Measurements from ENCODE around the gene CCDC57. TPM values are rescaled to one million over a fixed set of nuclear protein-coding genes. Genes with fewer than 3 reads are reported as not detected.
A peak's percentile ranks its signal among the peaks of the same experiment; 100 is the strongest.

CCDC57 gene
- total and polyA plus RNA-seq, 3 experiments from 2014 or later, result 39.2 to 77.6 (median 69.8) TPM

DNA sequence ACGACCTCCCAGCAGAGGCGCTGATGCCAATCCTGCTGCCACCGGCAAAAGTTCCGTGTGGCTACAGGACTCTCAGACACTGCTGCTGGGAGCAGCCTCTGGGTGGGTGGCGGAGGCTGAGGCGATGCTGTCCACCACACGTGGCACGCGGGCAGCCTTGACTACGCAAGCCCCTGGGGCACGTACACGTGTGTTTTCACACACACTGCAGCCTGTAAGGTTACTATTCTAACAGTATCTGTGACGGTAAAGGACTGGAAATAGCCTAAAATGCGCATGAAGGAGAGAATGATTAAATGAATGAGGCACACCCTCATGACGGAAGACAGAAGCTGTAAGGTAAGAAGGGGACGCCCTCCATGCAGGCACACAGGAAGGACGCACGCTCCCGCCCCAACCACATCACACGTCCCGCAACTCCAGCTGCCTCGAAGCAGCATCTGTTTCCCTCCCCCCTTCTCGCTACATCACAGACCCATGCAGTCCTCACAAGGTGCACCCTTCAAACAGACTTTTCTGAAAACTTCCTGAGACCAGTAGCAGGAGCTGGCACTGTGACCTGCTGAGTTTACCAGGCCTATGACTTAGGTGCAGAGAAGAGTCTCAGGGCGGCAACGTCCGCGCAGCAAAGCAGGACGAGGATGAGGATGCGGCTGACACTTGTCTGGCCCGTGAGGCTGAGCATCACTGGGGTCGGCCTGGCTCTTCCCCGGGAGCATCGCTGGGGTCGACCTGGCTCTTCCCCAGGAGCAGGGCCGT, 85.9 kb downstream of the CCDC57 start:
- POLR2A ChIA-PET, result interaction anchor here (0.6 to 1.3 kb wide), 10 partner anchors 11 to 104 kb away, joined by 3 to 8 read pairs (median 3); partner anchors contain the start of genes CENPX, DCXR, FASN and LRRC45
- peaks cover 0 to 5% (median 4%) of the 10 kb centered on the region in 3 donors for H3K36me3 Mint-ChIP-seq
- Histone ChIP-seq H3K9me3 (ENCODE audit: low read length) (no peaks in the 10 kb centered on the region), H3K4me3 (ENCODE audit: low read length) (peak overlapping the region; percentile 16), H3K27ac (ENCODE audit: low read depth, low read length) (peak overlapping the region; percentile 63), H3K4me1 (ENCODE audit: insufficient read depth, low read length) (peaks cover 79% of the 10 kb centered on the region), H3K36me3 (ENCODE audit: insufficient read depth, low read length) (no peaks in the 10 kb centered on the region), H3K27me3 (ENCODE audit: insufficient read depth, low read length, poor library complexity, severe bottlenecking) (no peaks in the 10 kb centered on the region)
- CTCF ChIA-PET, result interaction anchor here (0.7 to 2.7 kb wide), 10 partner anchors 8 to 96 kb away, joined by 3 to 16 read pairs (median 4); partner anchors contain the start of gene RAC3
- H3K4me3 Mint-ChIP-seq, result peak overlapping the region; percentile 3 to 87 (median 80)
- H3K4me1 Mint-ChIP-seq, result peaks cover 35 to 59% (median 49%) of the 10 kb centered on the region in 3 donors
- H3K27me3 Mint-ChIP-seq, result peaks cover 0 to 1% of the 10 kb centered on the region in 2 donors
- DNase-seq, result peak; percentile 74 to 96 (median 93)
- H3K27ac Mint-ChIP-seq, result peak overlapping the region; percentile 87 to 99 (median 98)
- no peaks in the 10 kb centered on the region for H3K9me3 Mint-ChIP-seq

DNA sequence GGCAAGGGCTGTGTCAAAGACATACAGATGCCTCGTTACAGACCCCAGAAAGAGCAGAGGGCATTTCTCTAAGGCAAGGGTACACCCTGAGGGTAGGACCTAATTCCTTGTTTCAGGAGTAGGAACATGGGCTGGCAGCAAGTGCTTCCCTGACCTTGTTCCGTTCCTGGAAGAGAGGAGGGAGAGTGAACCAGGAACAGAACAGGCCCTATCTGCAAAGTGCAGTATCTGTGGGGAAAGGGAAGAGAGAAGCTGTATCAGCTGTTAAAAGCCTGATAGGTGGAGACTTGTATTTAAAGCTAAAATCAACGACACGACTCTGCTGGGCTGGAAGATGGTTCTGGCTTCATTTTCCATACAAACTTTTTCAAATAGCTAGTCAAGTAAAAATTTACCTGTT, 88.5 kb downstream of the CCDC57 start:
- peak overlapping the region in 3 of 7 donors; percentile 16 to 44 (median 19) for H3K4me3 Mint-ChIP-seq
- POLR2A ChIA-PET, result interaction anchor here (0.6 kb wide), 1 partner anchor 58 kb away, joined by 6 read pairs; no protein-coding TSS in a partner anchor
- peak overlapping the region; percentile 43 to 98 (median 92) for H3K27ac Mint-ChIP-seq
- no peak for DNase-seq
- H3K9me3 Mint-ChIP-seq, result no peaks in the 10 kb centered on the region
- CTCF ChIA-PET, result interaction anchor here (1.2 kb wide), 1 partner anchor 94 kb away, joined by 3 read pairs; no protein-coding TSS in a partner anchor
- peaks cover 0 to 5% (median 4%) of the 10 kb centered on the region in 3 donors for H3K36me3 Mint-ChIP-seq
- Histone ChIP-seq H3K4me1 (ENCODE audit: insufficient read depth, low read length) (peaks cover 87% of the 10 kb centered on the region), H3K27me3 (ENCODE audit: insufficient read depth, low read length, poor library complexity, severe bottlenecking) (no peaks in the 10 kb centered on the region), H3K27ac (ENCODE audit: low read depth, low read length) (no peak overlapping the region), H3K36me3 (ENCODE audit: insufficient read depth, low read length) (no peaks in the 10 kb centered on the region), H3K9me3 (ENCODE audit: low read length) (no peaks in the 10 kb centered on the region), H3K4me3 (ENCODE audit: low read length) (no peak overlapping the region)
- peaks cover 31 to 59% (median 49%) of the 10 kb centered on the region in 3 donors for H3K4me1 Mint-ChIP-seq
- peaks cover 0 to 1% of the 10 kb centered on the region in 2 donors for H3K27me3 Mint-ChIP-seq

DNA sequence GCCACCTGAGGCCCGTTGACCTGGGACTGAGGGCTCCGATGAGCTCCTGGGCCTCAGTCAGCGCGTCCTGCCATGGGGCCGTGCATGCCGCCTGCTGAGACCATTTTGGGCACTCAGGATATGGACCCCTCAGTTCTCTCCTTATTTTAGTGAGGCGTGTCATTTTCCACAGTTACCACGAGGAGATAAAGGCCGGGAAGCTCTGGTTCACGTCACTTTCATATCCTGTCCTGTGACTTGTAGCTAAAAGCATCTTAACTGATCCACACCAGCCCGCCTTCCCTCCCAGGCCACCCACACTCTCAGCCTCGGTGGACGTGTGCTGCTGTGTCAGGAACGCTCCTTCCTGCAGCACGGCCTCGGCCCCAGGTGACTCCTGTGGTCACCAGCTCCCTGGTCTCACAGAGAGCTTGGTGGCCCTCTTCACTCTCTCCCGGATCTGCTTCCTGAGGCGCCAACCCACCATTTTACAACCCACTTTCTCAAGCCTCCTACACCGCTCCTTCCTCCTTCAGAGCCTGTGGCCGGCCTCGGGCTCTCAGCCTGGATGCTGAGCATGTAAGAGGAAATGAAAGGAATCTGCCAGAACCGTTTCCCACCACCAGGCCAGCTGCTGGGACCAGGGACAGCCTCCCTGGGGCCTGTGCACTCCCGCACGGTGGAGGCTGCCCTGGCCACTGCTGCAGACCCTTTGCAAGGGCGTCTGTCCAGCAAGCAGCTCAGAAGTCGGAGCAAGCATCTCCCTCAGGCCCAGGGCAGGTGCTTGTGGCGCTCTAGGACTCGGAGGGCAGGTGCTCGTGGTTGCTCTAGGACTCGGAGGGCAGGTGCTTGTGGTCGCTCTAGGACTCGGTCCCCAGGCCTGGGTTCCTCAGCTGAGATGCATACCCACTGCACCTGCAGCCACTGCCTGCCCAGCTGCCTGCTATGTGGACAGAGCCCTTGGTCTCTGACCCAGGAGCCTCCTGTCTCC, 90.7 kb downstream of the CCDC57 start:
- H3K4me3 Mint-ChIP-seq, result peak overlapping the region in 1 of 7 donors; percentile 37
- Histone ChIP-seq H3K4me3 (ENCODE audit: low read length) (no peak overlapping the region), H3K9me3 (ENCODE audit: low read length) (no peaks in the 10 kb centered on the region), H3K27ac (ENCODE audit: low read depth, low read length) (no peak overlapping the region), H3K27me3 (ENCODE audit: insufficient read depth, low read length, poor library complexity, severe bottlenecking) (no peaks in the 10 kb centered on the region), H3K4me1 (ENCODE audit: insufficient read depth, low read length) (peaks cover 70% of the 10 kb centered on the region), H3K36me3 (ENCODE audit: insufficient read depth, low read length) (no peaks in the 10 kb centered on the region)
- peaks cover 0 to 5% (median 4%) of the 10 kb centered on the region in 3 donors for H3K36me3 Mint-ChIP-seq
- DNase-seq, result no peak
- H3K9me3 Mint-ChIP-seq, result no peaks in the 10 kb centered on the region
- ChIA-PET CTCF (interaction anchor here (1.1 to 2.7 kb wide), 3 partner anchors 15 to 102 kb away, joined by 3 to 9 read pairs (median 4); no protein-coding TSS in a partner anchor), POLR2A (no interaction called here)
- H3K27ac Mint-ChIP-seq, result peak overlapping the region in 2 of 8 donors; percentile 38 to 62
- H3K27me3 Mint-ChIP-seq, result peaks cover 0 to 1% of the 10 kb centered on the region in 2 donors
- H3K4me1 Mint-ChIP-seq, result peaks cover 20 to 44% (median 42%) of the 10 kb centered on the region in 3 donors

DNA sequence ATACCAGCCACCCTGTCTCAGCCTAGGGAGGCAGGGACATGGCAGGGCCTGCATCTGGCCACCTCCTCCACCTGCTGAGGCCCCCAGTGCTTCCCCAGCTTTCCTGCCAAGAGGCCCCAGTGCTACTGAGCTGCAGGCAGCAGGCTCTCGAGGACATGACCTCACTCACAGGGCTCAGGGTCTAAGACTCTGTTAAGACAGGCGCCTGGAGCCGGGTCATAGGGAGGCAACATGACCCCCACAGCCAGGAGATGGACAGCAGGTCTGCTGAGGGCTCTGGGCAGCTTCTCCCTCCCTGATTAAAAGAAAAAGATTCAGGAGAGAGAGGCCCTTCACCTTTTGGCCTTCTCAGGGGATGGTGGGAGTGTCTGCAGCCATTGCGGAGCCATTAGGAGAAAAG, 91.4 kb downstream of the CCDC57 start:
- H3K9me3 Mint-ChIP-seq, result no peaks in the 10 kb centered on the region
- ChIA-PET POLR2A (interaction anchor here (0.9 kb wide), 1 partner anchor 15 kb away, joined by 3 read pairs; no protein-coding TSS in a partner anchor), CTCF (interaction anchor here (1.1 to 2.7 kb wide), 3 partner anchors 16 to 101 kb away, joined by 3 to 9 read pairs (median 4); no protein-coding TSS in a partner anchor)
- peaks cover 13 to 37% (median 35%) of the 10 kb centered on the region in 3 donors for H3K4me1 Mint-ChIP-seq
- H3K9me3 ChIP-seq (ENCODE audit: low read length), result no peaks in the 10 kb centered on the region
- peaks cover 0 to 1% of the 10 kb centered on the region in 2 donors for H3K27me3 Mint-ChIP-seq
- peaks cover 0 to 6% (median 5%) of the 10 kb centered on the region in 3 donors for H3K36me3 Mint-ChIP-seq
- H3K27me3 ChIP-seq (ENCODE audit: insufficient read depth, low read length, poor library complexity, severe bottlenecking), result no peaks in the 10 kb centered on the region
- H3K4me3 ChIP-seq (ENCODE audit: low read length), result no peak overlapping the region
- no peak overlapping the region for H3K27ac Mint-ChIP-seq
- H3K4me1 ChIP-seq (ENCODE audit: insufficient read depth, low read length), result peaks cover 65% of the 10 kb centered on the region
- peak overlapping the region; percentile 9 for H3K27ac ChIP-seq (ENCODE audit: low read depth, low read length)
- DNase-seq, result no peak
- no peak overlapping the region for H3K4me3 Mint-ChIP-seq
- no peaks in the 10 kb centered on the region for H3K36me3 ChIP-seq (ENCODE audit: insufficient read depth, low read length)

DNA sequence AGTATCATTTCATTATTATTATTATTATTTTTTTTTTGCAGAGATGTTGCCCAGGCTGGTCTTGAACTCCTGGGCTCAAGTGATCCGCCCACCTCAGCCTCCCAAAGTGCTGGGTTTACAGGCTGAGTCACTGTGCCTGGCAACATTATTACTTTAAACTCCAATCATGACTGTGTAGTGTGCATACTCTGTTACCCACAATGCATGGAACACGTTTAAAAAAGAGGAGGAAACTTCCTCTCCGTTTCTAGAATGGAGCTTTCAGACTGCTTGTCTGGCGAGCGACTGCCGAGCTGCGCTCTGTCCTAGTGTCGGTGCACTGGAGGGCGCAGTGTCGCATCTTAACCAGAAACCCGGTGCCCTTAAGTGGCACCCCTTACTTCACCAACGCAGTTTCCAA, 92.5 kb downstream of the CCDC57 start:
- ChIA-PET POLR2A (interaction anchor here (0.9 kb wide), 1 partner anchor 14 kb away, joined by 3 read pairs; no protein-coding TSS in a partner anchor), CTCF (interaction anchor here (1.3 kb wide), 1 partner anchor 14 kb away, joined by 4 read pairs; no protein-coding TSS in a partner anchor)
- Histone ChIP-seq H3K27ac (ENCODE audit: low read depth, low read length) (no peak overlapping the region), H3K4me3 (ENCODE audit: low read length) (no peak overlapping the region), H3K4me1 (ENCODE audit: insufficient read depth, low read length) (peaks cover 55% of the 10 kb centered on the region), H3K36me3 (ENCODE audit: insufficient read depth, low read length) (no peaks in the 10 kb centered on the region), H3K9me3 (ENCODE audit: low read length) (no peaks in the 10 kb centered on the region), H3K27me3 (ENCODE audit: insufficient read depth, low read length, poor library complexity, severe bottlenecking) (no peaks in the 10 kb centered on the region)
- Mint-ChIP-seq H3K4me3 (no peak overlapping the region), H3K9me3 (no peaks in the 10 kb centered on the region), H3K27me3 (peaks cover 0 to 1% of the 10 kb centered on the region in 2 donors), H3K36me3 (peaks cover 0 to 6% (median 5%) of the 10 kb centered on the region in 3 donors), H3K4me1 (peaks cover 9 to 28% (median 27%) of the 10 kb centered on the region in 3 donors), H3K27ac (peak overlapping the region in 1 of 8 donors; percentile 43)
- peak in 1 of 5 donors; percentile 67 for DNase-seq

DNA sequence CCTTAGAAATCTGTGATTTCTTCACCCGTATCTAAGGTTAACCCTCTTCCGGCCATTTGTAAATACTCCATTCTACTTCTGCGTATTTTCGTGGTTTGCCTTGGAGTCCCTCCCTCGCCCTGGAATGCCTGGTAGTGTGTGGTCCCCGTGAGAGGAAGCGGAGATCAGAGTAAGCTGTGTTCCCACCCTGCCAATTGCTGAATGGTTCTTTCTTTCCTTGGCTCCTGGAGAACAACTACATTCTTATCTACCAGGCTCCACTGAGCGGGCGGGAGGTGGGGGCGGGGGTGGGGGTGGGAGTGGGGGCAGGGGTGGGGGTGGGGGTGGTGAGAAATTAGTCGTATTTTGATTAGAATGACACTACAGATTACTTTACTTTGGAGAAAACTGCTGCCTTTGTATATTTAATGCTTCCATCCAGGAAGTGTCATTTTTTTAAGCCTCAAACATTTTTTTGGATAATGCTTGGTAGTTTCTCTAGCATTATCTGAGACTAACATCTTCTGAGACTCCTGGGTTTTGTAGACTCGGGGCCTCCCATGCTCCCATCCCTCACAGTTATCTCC, 93.7 kb downstream of the CCDC57 start:
- H3K4me1 Mint-ChIP-seq, result peaks cover 2 to 19% (median 16%) of the 10 kb centered on the region in 3 donors
- POLR2A ChIA-PET, result no interaction called here
- CTCF ChIA-PET, result interaction anchor here (1.1 kb wide), 1 partner anchor 8 kb away, joined by 3 read pairs; no protein-coding TSS in a partner anchor

More for the DNA sequence above, 93.7 kb downstream of the CCDC57 start:
- Mint-ChIP-seq H3K4me3 (no peak overlapping the region), H3K27ac (peak overlapping the region in 1 of 8 donors; percentile 21), H3K36me3 (peaks cover 0 to 5% (median 0%) of the 10 kb centered on the region in 3 donors), H3K9me3 (no peaks in the 10 kb centered on the region), H3K27me3 (no peaks in the 10 kb centered on the region)
- Histone ChIP-seq H3K4me1 (ENCODE audit: insufficient read depth, low read length) (peaks cover 42% of the 10 kb centered on the region), H3K27me3 (ENCODE audit: insufficient read depth, low read length, poor library complexity, severe bottlenecking) (no peaks in the 10 kb centered on the region), H3K36me3 (ENCODE audit: insufficient read depth, low read length) (no peaks in the 10 kb centered on the region), H3K4me3 (ENCODE audit: low read length) (no peak overlapping the region), H3K9me3 (ENCODE audit: low read length) (no peaks in the 10 kb centered on the region), H3K27ac (ENCODE audit: low read depth, low read length) (peak overlapping the region; percentile 47)
- DNase-seq, result no peak

Measured in CD8-positive, alpha-beta memory T cell (primary cell).